Ishikawa (cell line): ENCODE data around the gene RGS10.

Experiments used
- CEBPB ChIP-seq: IDR thresholded peaks from 2 replicates; pipeline ENCODE4 v1.6.1; 2012
- CREB1 ChIP-seq: IDR thresholded peaks from 2 replicates; pipeline ENCODE4 v1.6.1; 2012; ENCODE audit warnings: low read depth
- EGR1 ChIP-seq: IDR thresholded peaks from 2 replicates; pipeline ENCODE4 v1.6.1; 2012
- EP300 ChIP-seq: IDR thresholded peaks from 2 replicates; pipeline ENCODE4 v1.6.1; 2012; ENCODE audit warnings: borderline replicate concordance
- FOXM1 ChIP-seq: IDR thresholded peaks from 2 replicates; pipeline ENCODE4 v1.6.1; 2012; ENCODE audit warnings: low read depth, borderline replicate concordance
- MAX ChIP-seq: IDR thresholded peaks from 2 replicates; pipeline ENCODE4 v1.6.1; 2012
- NFIC ChIP-seq: IDR thresholded peaks from 2 replicates; pipeline ENCODE4 v1.6.1; 2012
- RAD21 ChIP-seq: IDR thresholded peaks from 2 replicates; pipeline ENCODE4 v1.6.1; 2012; ENCODE audit warnings: low read depth
- REST ChIP-seq: IDR thresholded peaks from 2 replicates; pipeline ENCODE4 v1.6.1; 2012; ENCODE audit warnings: low read depth, mild to moderate bottlenecking
- TAF1 ChIP-seq: IDR thresholded peaks from 2 replicates; pipeline ENCODE4 v1.6.1; 2012; ENCODE audit warnings: low read depth, mild to moderate bottlenecking
- TCF12 ChIP-seq: IDR thresholded peaks from 2 replicates; pipeline ENCODE4 v1.6.1; 2012; ENCODE audit warnings: low read depth
- TEAD4 ChIP-seq: IDR thresholded peaks from 2 replicates; pipeline ENCODE4 v1.6.1; 2012
- USF1 ChIP-seq: IDR thresholded peaks from 2 replicates; pipeline ENCODE4 v1.6.1; 2012
- YY1 ChIP-seq: IDR thresholded peaks from 2 replicates; pipeline ENCODE4 v1.6.1; 2012; ENCODE audit warnings: low read depth
- ZBTB7A ChIP-seq: IDR thresholded peaks from 2 replicates; pipeline ENCODE4 v1.6.1; 2012; ENCODE audit warnings: low read depth

The RGS10 gene

GRCh38 chr10:119454316-119454715, 88.2 kb downstream of the RGS10 start:
- TF ChIP-seq TEAD4 (no peak), TCF12 (no peak), MAX (no peak), RAD21 (no peak), TAF1 (no peak), EGR1 (no peak), EP300 (no peak), CEBPB (no peak), ZBTB7A (no peak), REST (no peak), YY1 (no peak), USF1 (no peak), FOXM1 (no peak), NFIC (no peak), CREB1 (no peak)

- TF ChIP-seq TCF12 (no peak), ZBTB7A (no peak), EP300 (no peak), TEAD4 (no peak), YY1 (no peak), FOXM1 (no peak), RAD21 (no peak), REST (no peak)
These were observed 89.2 kb downstream of the RGS10 start for GRCh38 chr10:119453313-119453712.

GRCh38 chr10:119452396-119452795, 90.1 kb downstream of the RGS10 start:
- TF ChIP-seq RAD21 (no peak), TCF12 (no peak), NFIC (no peak), TEAD4 (no peak), YY1 (no peak), EGR1 (no peak), ZBTB7A (no peak), CEBPB (no peak), USF1 (no peak), REST (no peak), FOXM1 (no peak), TAF1 (no peak), EP300 (no peak)

GRCh38 chr10:119451300-119451896, 91.1 kb downstream of the RGS10 start:
- no peak for TF ChIP-seq MAX
